HEK293T (cell line): ENCODE data around the gene MGST2.

Experiments
- ARNT ChIP-seq: fragments of 450-650 bp; IDR thresholded peaks from 2 replicates; pipeline ENCODE4 v1.6.1; 2017; ENCODE audit warnings: mild to moderate bottlenecking
- BHLHE40 ChIP-seq: fragments of 450-650 bp; IDR thresholded peaks from 2 replicates; pipeline ENCODE4 v1.6.1; 2016; ENCODE audit warnings: mild to moderate bottlenecking, moderate library complexity, borderline replicate concordance
- ELF4 ChIP-seq: fragments of 450-650 bp; IDR thresholded peaks from 2 replicates; pipeline ENCODE4 v1.6.1; 2017; ENCODE audit warnings: antibody characterized with exemption
- FOXA1 ChIP-seq: fragments of 450-650 bp; IDR thresholded peaks from 2 replicates; pipeline ENCODE4 v1.6.1; 2016; ENCODE audit warnings: mild to moderate bottlenecking
- FOXK2 ChIP-seq: fragments of 450-650 bp; IDR thresholded peaks from 2 replicates; pipeline ENCODE4 v1.6.1; 2016; ENCODE audit warnings: mild to moderate bottlenecking
- FOXM1 ChIP-seq: fragments of 450-650 bp; IDR thresholded peaks from 2 replicates; pipeline ENCODE4 v1.6.1; 2017; ENCODE audit warnings: mild to moderate bottlenecking, borderline replicate concordance
- SP1 ChIP-seq: fragments of 450-650 bp; IDR thresholded peaks from 2 replicates; pipeline ENCODE4 v1.6.1; 2017
- ZNF384 ChIP-seq: fragments of 450-650 bp; IDR thresholded peaks from 2 replicates; pipeline ENCODE4 v1.6.1; 2016

- TF ChIP-seq FOXA1: no peak
- no peak for TF ChIP-seq ARNT
- no peak for TF ChIP-seq SP1
- no peak for TF ChIP-seq FOXK2
- TF ChIP-seq FOXM1: no peak
- no peak for TF ChIP-seq BHLHE40
- no peak for TF ChIP-seq ZNF384
- TF ChIP-seq ELF4: no peak
Measured at GRCh38 chr4:139658586-139659382, 6.8 kb upstream of the MGST2 start.
